ENCODE results near the gene RAC3. TPM values are rescaled to one million over a fixed set of nuclear protein-coding genes. Genes with fewer than 3 reads are reported as not detected.

Gene RAC3
- total RNA-seq, 1 experiment from 2014 or later = 24.8 TPM

DNA sequence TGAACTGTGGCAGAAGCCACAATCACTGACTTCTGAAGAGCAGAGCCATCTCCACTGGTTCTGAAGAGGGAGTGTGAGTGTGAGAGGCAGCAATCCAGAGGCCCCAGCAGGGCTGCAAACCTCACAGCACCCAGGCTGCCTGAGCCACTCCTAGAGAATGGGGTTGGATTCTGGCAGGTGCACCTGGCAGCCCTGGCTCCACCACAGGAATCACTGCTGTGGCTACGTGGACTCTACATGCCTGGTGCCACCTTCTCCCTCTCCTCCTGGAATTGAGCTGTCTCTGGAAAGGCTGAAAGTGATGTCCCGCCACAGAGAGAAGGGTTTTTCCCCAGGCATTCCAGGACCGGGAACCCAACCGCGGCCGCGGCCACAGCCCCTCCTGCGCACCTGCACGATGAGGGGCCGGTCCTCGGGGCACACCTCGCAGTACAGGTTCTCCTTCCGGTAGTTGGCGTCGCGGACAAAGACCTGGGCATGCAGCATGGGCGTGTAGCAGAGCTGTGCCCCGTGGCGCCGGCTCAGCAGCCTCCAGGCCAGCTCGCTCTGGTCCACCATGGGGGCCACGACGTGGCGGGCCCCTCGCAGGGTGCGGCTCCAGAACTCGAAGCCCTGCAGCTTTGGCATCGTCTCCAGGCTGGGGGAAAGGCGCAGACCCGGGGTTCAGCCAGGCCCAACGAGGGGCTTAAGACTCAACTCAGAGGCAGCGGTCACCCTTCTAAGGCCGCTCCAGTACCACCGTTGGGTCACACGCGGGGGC, 33.1 kb downstream of the RAC3 start:
- ChIA-PET POLR2A (ENCODE audit: low non-redundant PET) (no interaction called here), CTCF (no interaction called here)
- intact Hi-C loops (cut with micrococcal nuclease; ENCODE audit: unreplicated experiment) = no loop called here

DNA sequence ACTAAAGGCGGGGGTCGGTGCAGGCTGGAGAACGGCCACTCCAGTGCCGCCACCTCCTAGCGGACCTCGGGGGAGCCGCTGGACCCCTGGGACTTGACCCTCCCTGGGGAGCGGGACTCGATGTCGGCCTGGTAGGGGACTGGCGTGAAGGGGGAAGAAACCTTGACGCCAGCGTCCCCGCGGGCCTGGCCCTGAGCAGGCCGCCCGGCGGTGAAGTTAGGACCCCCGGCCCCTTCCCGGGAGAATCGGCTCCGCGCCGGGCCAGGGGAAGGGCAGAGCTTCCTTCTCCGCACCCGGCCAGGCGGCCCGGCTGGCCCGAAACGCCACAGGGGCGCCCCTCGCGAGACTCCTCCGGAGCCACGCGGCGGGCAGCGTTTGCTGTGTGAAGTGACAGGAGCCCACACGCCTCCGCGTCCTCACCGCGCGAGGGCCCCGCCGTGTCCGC, 33.7 kb downstream of the RAC3 start:
- no peak for DNase-seq (ENCODE audit: low spot score)
- Histone ChIP-seq H3K27me3 (replicated peaks; ENCODE audit: insufficient read depth, low read depth, low read length, poor library complexity) (no peaks in the 10 kb centered on the region), H3K36me3 (ENCODE audit: insufficient read depth, low read length, poor library complexity, severe bottlenecking) (peaks cover 35% of the 10 kb centered on the region), H3K9me3 (ENCODE audit: low read depth, low read length, poor library complexity, severe bottlenecking) (no peaks in the 10 kb centered on the region), H3K4me1 (ENCODE audit: insufficient read depth, low read length, poor library complexity, severe bottlenecking) (peaks cover 6% of the 10 kb centered on the region), H3K4me3 (ENCODE audit: low read depth, low read length, poor library complexity, severe bottlenecking) (peak overlapping the region; percentile 85), H3K27ac (ENCODE audit: low read depth, low read length, poor library complexity, severe bottlenecking) (peak overlapping the region; percentile 81)
- TF ChIP-seq, protein P1, sequence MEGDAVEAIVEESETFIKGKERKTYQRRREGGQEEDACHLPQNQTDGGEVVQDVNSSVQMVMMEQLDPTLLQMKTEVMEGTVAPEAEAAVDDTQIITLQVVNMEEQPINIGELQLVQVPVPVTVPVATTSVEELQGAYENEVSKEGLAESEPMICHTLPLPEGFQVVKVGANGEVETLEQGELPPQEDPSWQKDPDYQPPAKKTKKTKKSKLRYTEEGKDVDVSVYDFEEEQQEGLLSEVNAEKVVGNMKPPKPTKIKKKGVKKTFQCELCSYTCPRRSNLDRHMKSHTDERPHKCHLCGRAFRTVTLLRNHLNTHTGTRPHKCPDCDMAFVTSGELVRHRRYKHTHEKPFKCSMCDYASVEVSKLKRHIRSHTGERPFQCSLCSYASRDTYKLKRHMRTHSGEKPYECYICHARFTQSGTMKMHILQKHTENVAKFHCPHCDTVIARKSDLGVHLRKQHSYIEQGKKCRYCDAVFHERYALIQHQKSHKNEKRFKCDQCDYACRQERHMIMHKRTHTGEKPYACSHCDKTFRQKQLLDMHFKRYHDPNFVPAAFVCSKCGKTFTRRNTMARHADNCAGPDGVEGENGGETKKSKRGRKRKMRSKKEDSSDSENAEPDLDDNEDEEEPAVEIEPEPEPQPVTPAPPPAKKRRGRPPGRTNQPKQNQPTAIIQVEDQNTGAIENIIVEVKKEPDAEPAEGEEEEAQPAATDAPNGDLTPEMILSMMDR (conservative IDR thresholded peaks at IDR 0.05; ENCODE audit: low read depth, low read length) = no peak
- no peak for TF ChIP-seq EZH2 (IDR thresholded peaks at IDR 0.05; ENCODE audit: borderline replicate concordance, low read depth, low read length, poor library complexity, severe bottlenecking)
- ChIA-PET CTCF (no interaction called here), POLR2A (ENCODE audit: low non-redundant PET) (no interaction called here)
- no TSS peak for BruUV-seq (replicated peaks)
- intact Hi-C loops (cut with micrococcal nuclease; ENCODE audit: unreplicated experiment) = no loop called here

More for the DNA sequence above, 33.1 kb downstream of the RAC3 start:
- Histone ChIP-seq H3K27me3 (replicated peaks; ENCODE audit: insufficient read depth, low read depth, low read length, poor library complexity) (no peaks in the 10 kb centered on the region), H3K4me1 (ENCODE audit: insufficient read depth, low read length, poor library complexity, severe bottlenecking) (peaks cover 6% of the 10 kb centered on the region), H3K9me3 (ENCODE audit: low read depth, low read length, poor library complexity, severe bottlenecking) (no peaks in the 10 kb centered on the region), H3K27ac (ENCODE audit: low read depth, low read length, poor library complexity, severe bottlenecking) (peak overlapping the region; percentile 81), H3K36me3 (ENCODE audit: insufficient read depth, low read length, poor library complexity, severe bottlenecking) (peaks cover 38% of the 10 kb centered on the region), H3K4me3 (ENCODE audit: low read depth, low read length, poor library complexity, severe bottlenecking) (peak overlapping the region; percentile 85)
- TF ChIP-seq, protein P1 (conservative IDR thresholded peaks at IDR 0.05; ENCODE audit: low read depth, low read length) = no peak
- TF ChIP-seq EZH2 (IDR thresholded peaks at IDR 0.05; ENCODE audit: borderline replicate concordance, low read depth, low read length, poor library complexity, severe bottlenecking) = no peak
- DNase-seq (ENCODE audit: low spot score) = no peak
- TSS peak; percentile 53 for BruUV-seq (replicated peaks)

DNA sequence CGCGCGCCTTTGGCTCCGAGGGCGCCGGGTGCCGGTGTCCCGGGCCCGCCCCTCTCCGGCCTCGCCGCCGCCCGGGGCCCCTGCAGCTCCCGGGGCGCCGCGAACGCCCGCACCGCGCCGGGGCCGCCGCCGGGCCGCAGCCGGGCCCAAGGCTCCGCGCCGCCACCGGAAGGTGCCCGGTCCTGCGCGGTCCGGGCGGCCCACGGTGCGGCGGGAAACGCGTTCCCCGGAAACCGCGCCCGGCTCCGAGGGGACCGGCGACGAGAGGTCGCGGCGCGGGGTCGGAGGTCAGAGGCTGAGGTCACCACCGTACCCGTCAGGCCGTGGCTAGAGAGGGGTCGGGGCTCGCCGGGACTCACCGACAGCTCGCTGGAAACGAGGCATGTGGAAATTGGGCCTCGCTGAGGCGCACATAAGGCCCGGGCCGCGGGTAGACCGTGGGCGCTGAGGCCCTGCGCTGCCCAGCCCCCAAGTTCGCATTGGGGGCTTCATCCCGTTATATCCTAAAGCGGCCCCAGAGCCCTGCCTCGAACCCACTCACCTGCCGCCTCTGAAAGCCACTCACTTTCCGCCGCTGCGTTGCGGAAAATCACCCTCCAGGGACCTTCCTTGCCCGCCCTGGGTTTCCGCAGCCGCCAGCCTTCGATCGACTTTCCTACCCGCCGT, 34.3 kb downstream of the RAC3 start, which contains the start of gene DUS1L:
Gene DUS1L (minus strand): TSS at position 167 of the 666 bp plus-strand sequence. CDS start 745 bp downstream, outside the sequence.
- Histone ChIP-seq H3K36me3 (ENCODE audit: insufficient read depth, low read length, poor library complexity, severe bottlenecking) (peaks cover 32% of the 10 kb centered on the region), H3K4me3 (ENCODE audit: low read depth, low read length, poor library complexity, severe bottlenecking) (peak within 1 kb of the TSS; percentile 85), H3K4me1 (ENCODE audit: insufficient read depth, low read length, poor library complexity, severe bottlenecking) (peaks cover 6% of the 10 kb centered on the region), H3K27me3 (replicated peaks; ENCODE audit: insufficient read depth, low read depth, low read length, poor library complexity) (no peaks in the 10 kb centered on the region), H3K27ac (ENCODE audit: low read depth, low read length, poor library complexity, severe bottlenecking) (peak within 1 kb of the TSS; percentile 81), H3K9me3 (ENCODE audit: low read depth, low read length, poor library complexity, severe bottlenecking) (no peaks in the 10 kb centered on the region)
- intact Hi-C loops (cut with micrococcal nuclease; ENCODE audit: unreplicated experiment) = no loop called here
- BruUV-seq (replicated peaks) = no TSS peak
- CTCF ChIA-PET = no interaction called here
- peak; percentile 65 for DNase-seq (ENCODE audit: low spot score)
- POLR2A ChIA-PET (ENCODE audit: low non-redundant PET) = interaction anchor here (0.6 kb wide), 1 partner anchor 364 kb away, joined by 3 read pairs; no protein-coding TSS in a partner anchor
- TF ChIP-seq, protein P1 (conservative IDR thresholded peaks at IDR 0.05; ENCODE audit: low read depth, low read length) = no peak
- TF ChIP-seq EZH2 (IDR thresholded peaks at IDR 0.05; ENCODE audit: borderline replicate concordance, low read depth, low read length, poor library complexity, severe bottlenecking) = no peak
